ENCODE results near the gene MPV17.

- TF ChIP-seq POLR2A (IDR thresholded peaks at IDR 0.05; ENCODE audit: low read length) (no peak), GATA1 (IDR thresholded peaks at IDR 0.05; ENCODE audit: low read depth, low read length) (no peak)
Observed at GRCh38 chr2:27282892-27283291, 40.0 kb downstream of the MPV17 start.
